ENCODE data around the gene UBXN7.
"Not testable (repeated sequence)": the region's sequence is repeated elsewhere in the genome, so short reads cannot be mapped to it uniquely, and the experiment has no call there.

The UBXN7 gene

GRCh38 chr3:196414469-196414868 is 17.8 kb downstream of the UBXN7 start:
- DNase-seq: no peak

DNA sequence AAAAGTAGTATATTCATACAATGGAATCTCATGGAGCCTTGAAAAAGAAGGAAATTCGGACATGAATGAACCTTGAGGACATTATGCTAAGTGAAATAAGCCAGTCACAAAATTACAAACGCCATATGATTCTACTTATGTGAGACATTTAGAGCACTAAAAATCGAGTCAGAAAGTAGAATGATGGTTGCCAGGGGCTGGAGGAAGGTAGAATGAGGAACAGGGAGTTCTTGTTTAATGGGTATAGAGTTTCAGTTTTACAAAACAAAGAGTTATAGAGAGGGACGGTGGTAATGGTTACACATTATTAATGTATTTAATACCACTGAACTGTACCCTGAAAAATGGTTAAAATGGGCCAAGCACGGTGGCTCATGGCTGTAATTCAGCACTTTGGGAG is 19.5 kb downstream of the UBXN7 start:
- no peak for DNase-seq

DNA sequence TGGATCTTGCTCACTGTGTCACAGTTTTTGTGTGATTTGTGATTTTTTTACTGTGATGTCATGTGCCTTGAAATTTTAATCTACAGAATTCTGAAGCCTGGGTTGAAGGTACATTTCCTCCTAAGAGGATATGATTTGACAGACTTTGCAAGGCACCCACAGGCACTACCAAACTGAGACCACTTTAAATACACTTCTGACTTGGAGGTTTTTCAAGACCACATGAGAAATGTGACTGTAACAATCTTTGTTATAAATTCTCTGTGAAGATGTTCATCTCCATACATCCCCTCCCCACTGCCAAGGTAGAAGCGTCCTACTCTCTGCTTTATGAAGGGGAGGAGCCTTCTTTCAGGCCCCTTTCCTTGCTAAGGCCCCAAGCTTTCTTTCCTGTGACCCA is 22.8 kb downstream of the UBXN7 start:
- no peak for DNase-seq

DNA sequence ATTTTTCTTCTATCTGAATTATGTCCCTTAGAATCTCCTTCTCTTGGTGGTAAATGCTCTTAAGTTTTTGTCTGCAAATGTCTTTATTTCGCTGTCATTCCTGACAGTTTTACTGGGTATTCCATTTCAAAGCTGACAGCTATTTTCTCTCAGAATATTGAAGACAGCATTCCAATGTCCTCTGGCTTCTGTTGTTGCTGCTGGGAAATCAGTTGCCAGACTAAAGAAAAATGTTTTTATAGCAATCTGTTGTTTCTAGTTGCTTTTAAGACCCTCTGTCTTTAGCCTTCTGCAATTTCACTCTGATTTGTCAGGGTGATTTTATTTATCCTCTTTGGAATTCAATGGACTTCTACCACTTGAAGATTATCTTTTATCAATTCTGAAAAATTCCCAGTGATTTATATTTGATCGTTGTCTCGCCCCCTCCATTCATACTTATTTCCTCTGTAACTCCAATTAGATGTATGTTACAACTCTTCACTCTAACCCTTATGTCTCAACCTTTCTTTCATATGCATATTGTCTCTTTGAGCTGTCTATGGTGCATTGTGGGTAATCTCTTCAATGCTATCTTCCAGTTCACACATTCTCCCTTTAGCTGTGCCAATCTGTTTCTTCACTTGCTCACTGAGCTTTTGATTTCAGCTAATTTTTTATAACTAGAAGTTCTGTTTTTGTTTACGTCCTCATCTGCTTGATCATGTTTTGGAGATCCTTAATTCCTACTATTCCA is 23.5 kb downstream of the UBXN7 start:
- no peak for DNase-seq

GRCh38 chr3:196406811-196407470 is 25.3 kb downstream of the UBXN7 start:
- DNase-seq: no peak

GRCh38 chr3:196400331-196400730 is 31.9 kb downstream of the UBXN7 start:
- DNase-seq: no peak

DNA sequence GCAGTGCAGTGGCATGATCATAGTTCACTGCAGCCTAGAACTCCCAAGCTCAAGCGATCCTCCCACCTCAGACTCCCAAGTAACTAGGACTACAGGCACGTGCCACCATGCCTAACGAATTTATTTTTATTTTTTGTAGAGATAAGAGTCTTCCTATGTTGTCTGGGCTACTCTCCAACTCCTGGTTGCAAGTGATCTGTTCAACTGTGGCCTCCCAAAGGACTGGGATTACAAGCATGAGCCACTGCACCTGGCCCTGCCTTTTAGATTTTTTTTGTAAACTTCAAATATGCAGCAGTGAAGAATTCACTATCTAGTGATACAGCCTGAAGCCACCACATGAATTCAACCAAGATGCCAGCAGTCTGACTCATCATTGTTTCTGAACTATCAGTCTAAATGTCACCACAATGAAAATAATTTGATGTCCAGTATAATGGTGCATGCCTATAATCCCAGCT is 32.7 kb downstream of the UBXN7 start:
- DNase-seq: no peak

DNA sequence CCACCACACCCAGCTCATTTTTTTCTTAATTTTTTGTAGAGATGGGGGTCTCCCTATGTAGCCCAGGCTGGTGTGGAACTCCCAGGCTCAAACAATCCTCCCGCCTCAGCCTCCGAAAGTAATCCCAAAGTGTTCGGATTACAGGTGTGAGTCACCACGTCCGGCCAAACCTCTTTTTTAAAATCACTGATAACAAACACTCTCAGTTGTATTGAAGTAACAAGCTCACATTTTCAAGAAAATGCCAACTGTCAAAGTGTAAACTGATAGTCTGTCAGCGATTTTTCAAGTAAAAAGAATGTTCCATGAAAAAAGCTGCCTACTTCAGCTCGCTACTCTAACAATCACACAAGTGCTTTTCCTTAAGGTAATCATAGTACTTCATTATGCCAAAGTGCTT is 33.4 kb downstream of the UBXN7 start:
- DNase-seq: no peak

DNA sequence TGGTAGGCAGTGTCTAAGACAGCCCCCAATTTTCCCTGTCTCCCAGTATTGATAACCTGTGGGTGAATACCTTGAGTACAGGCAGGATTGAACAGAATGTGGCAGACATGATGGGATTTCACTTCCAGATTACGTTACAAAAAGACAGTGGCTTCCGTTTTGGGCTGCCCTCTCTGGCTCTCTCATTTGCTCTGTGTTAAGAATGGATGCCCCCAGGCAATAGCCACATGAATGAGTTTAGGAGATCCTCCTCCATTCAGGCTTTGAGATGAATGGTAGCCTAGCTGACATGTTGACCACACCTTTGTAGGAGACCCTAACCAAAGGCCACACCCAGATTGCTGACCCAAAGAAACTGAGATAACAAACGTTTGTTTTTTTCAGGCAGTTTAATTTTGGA is 34.3 kb downstream of the UBXN7 start:
- DNase-seq: no peak

- DNase-seq: no peak
Measured at GRCh38 chr3:196390116-196390515, 42.1 kb downstream of the UBXN7 start.

GRCh38 chr3:196388956-196389355 is 43.3 kb downstream of the UBXN7 start:
- DNase-seq: no peak

- not testable (repeated sequence) for DNase-seq
Measured at GRCh38 chr3:196387941-196388340, 44.3 kb downstream of the UBXN7 start.

DNA sequence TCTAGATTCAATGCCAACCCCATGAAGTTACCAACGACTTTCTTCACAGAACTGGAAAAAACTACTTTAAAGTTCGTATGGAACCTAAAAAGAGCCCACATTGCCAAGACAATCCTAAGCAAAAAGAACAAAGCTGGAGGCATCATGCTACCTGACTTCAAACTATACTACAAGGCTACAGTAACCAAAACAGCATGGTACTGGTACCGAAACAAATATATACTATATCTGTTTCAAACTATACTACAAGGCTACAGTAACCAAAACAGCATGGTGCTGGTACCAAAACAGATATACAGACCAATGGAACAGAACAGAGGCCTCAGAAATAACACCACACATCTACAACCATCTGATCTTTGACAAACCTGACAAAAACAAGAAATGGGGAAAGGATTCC is 45.4 kb downstream of the UBXN7 start:
- DNase-seq: not testable (repeated sequence)

DNA sequence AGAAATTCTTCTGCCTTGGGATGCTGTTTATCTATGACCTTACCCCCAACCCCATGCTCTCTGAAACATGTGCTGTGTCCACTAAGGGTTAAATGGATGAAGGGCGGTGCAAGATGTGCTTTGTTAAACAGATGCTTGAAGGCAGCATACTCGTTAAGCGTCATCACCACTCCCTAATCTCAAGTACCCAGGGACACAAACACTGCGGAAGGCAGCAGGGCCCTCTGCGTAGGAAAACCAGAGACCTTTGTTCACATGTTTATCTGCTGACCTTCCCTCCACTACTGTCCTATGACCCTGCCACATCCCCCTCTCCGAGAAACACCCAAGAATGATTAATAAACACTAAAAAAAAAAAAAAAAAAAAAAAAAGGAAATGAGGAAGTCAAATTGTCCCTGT is 46.2 kb downstream of the UBXN7 start:
- DNase-seq: not testable (repeated sequence)

DNA sequence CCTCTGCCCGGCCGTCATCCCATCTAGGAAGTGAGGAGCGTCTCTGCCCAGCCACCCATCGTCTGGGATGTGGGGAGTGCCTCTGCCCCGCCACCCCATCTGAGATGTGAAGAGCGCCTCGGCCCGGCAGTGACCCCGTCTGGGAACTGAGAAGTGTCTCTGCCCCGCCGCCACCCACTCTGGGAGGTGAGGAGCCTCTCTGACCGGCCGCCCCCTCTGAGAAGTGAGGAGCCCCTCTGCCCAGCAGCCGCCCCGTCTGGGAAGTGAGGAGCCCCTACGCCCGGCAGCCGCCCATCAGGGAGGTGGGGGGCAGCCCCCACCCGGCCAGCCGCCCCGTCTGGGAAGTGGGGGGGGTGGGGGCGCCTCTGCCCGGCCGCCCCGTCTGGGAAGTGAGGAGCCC is 46.8 kb downstream of the UBXN7 start:
- DNase-seq: not testable (repeated sequence)

GRCh38 chr3:196378146-196378841 is 53.9 kb downstream of the UBXN7 start:
- no peak for DNase-seq

DNA sequence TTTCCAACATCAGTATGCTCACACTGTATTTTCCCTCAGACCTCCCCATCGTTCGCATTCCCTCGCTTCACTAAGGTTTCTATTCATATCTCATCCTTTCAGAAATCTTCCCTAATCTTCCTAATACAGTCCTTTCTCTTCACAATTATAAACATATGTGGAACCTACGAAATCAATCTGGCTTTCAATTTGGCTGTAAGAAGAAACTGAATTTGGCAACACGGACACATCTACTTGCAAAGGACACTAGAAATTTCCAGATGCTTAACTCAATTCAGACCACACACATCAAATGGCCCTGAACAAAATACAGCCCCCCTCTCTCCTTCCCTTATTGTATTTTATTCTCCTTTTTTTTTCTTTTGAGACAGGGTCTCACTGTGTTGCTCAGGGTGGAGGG is 54.9 kb downstream of the UBXN7 start:
- no peak for DNase-seq

DNA sequence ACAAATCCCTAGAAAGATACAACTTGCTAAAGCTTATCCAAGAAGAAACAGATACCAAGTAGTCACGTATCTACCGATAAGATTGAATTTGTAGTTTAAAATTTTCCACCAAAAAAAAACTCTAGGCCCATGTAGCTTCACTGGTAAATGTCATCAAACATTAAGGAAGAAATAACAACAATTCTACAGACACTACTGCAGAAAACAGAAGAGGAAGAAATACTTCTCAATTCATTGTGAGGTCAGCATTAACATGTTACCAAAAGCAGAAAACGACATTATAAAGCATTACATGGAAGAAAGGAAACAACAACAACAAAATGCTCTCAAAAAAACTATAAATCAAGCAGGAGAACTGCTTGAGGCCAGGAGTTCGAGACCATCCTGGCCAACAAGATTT is 66.5 kb downstream of the UBXN7 start:
- DNase-seq: no peak

- DNase-seq: no peak
Measured at GRCh38 chr3:196360586-196360985, 71.6 kb downstream of the UBXN7 start.

GRCh38 chr3:196358540-196358939 is 73.7 kb downstream of the UBXN7 start:
- DNase-seq: not testable (repeated sequence)

- no peak for DNase-seq
Measured at GRCh38 chr3:196357905-196358304, 74.3 kb downstream of the UBXN7 start.

DNA sequence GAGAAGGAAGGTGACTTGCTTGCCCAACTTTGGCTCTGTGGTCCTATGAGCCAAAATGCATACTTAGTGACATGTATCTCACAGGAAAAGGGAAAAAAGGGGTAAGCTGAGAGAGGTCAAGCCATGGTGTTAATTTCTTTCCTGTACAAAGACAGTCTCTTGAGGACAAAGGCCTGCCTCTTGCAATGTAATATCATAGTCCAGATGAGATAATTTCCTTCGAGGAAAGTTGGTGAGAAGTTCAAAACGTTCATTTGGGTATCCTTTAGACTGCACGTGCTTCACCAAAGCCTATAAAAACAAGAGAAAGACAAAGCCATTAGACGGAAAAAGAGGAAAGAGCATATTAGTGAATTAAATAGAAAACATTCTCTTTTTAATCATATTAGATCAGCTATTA is 75.7 kb downstream of the UBXN7 start:
- DNase-seq: no peak

GRCh38 chr3:196355668-196356067 is 76.6 kb downstream of the UBXN7 start:
- DNase-seq: no peak

GRCh38 chr3:196354132-196354531 is 78.1 kb downstream of the UBXN7 start:
- DNase-seq: no peak
